Stimulated activated CD8-positive, alpha-beta memory T cell treated with anti-CD3 and anti-CD28 coated beads, Interleukin-7, amount 100 ng/mL, for 4 hours (primary cell): ENCODE data around the gene FOXC1.

Source experiments
- DNase-seq, 2 donors: peaks; one replicate each; pipeline ENCODE4 v3.0.0-alpha.2; 2020; ENCODE audit warnings: low read depth in 2 of 2

Gene FOXC1

GRCh38 chr6:1600063-1600763 lies 9.5 kb upstream of the FOXC1 start:
- DNase-seq: no peak

- no peak for DNase-seq
Measured at GRCh38 chr6:1600764-1601157, 9.0 kb upstream of the FOXC1 start.

- no peak for DNase-seq
Measured at GRCh38 chr6:1601158-1602048, 8.3 kb upstream of the FOXC1 start.

GRCh38 chr6:1602049-1602713 lies 7.5 kb upstream of the FOXC1 start:
- no peak for DNase-seq

- DNase-seq: no peak
Measured at GRCh38 chr6:1603708-1604107, 6.0 kb upstream of the FOXC1 start.

- DNase-seq: peak in 1 of 2 donors; percentile 41
Measured at GRCh38 chr6:1604158-1605003, 5.3 kb upstream of the FOXC1 start.

GRCh38 chr6:1605004-1605892 lies 4.5 kb upstream of the FOXC1 start:
- no peak for DNase-seq

- no peak for DNase-seq
Measured at GRCh38 chr6:1605893-1606779, 3.6 kb upstream of the FOXC1 start.

GRCh38 chr6:1606780-1607515 lies 2.8 kb upstream of the FOXC1 start:
- DNase-seq: no peak

GRCh38 chr6:1607516-1608221 lies 2.0 kb upstream of the FOXC1 start:
- DNase-seq: no peak

GRCh38 chr6:1608222-1609040 lies 1.3 kb upstream of the FOXC1 start:
- DNase-seq: no peak

- no peak for DNase-seq
Measured at GRCh38 chr6:1609041-1609647, 571 bp upstream of the FOXC1 start.

- DNase-seq: no peak
Measured at GRCh38 chr6:1610497-1611321, 994 bp downstream of the FOXC1 start.

GRCh38 chr6:1611322-1611571 lies 1.5 kb downstream of the FOXC1 start:
- no peak for DNase-seq

- DNase-seq: no peak
Measured at GRCh38 chr6:1611572-1612298, 2.0 kb downstream of the FOXC1 start.
